GM23248 (cell line): ENCODE results near the gene FCN1. TPM values are rescaled to one million over a fixed set of nuclear protein-coding genes. Genes with fewer than 3 reads are reported as not detected.
A peak's percentile ranks its signal among the peaks of the same experiment; 100 is the strongest.

Experiments
- DNase-seq: peaks from one replicate; pipeline ENCODE4 v3.0.0-alpha.2; 2015
- H2AFZ ChIP-seq: fragments of 200-600 bp; sonication (generic); 2 replicates; pipeline ENCODE4 v1.6.1; 2016; ENCODE audit warnings: antibody characterized with exemption
- H3F3A ChIP-seq: fragments of 200-600 bp; sonication (generic); 2 replicates; pipeline ENCODE4 v1.6.1; 2016; ENCODE audit warnings: mild to moderate bottlenecking, antibody characterized with exemption, mixed run types; ENCODE audit not compliant: insufficient read depth
- H3K27ac ChIP-seq: fragments of 200-600 bp; sonication (generic); 2 replicates; pipeline ENCODE4 v1.5.1; 2016; ENCODE audit warnings: mild to moderate bottlenecking
- H3K27me3 ChIP-seq: fragments of 200-600 bp; sonication (generic); replicated peaks from 2 replicates; pipeline ENCODE4 v1.6.1; 2016; ENCODE audit warnings: mild to moderate bottlenecking; ENCODE audit not compliant: insufficient read depth
- H3K36me3 ChIP-seq: fragments of 200-600 bp; sonication (generic); 2 replicates; pipeline ENCODE4 v1.6.1; 2016; ENCODE audit warnings: low read depth, mild to moderate bottlenecking
- H3K4me1 ChIP-seq: fragments of 200-600 bp; sonication (generic); 2 replicates; pipeline ENCODE4 v1.6.1; 2016; ENCODE audit warnings: mild to moderate bottlenecking; ENCODE audit not compliant: insufficient read depth
- H3K4me2 ChIP-seq: fragments of 200-600 bp; sonication (generic); one replicate; pipeline ENCODE4 v1.6.1; 2016; ENCODE audit warnings: mild to moderate bottlenecking; ENCODE audit not compliant: unreplicated experiment
- H3K4me3 ChIP-seq: fragments of 200-600 bp; sonication (generic); 2 replicates; pipeline ENCODE4 v1.5.1; 2016; ENCODE audit warnings: mild to moderate bottlenecking
- H3K79me2 ChIP-seq: fragments of 200-600 bp; sonication (generic); 2 replicates; pipeline ENCODE4 v1.6.1; 2016; ENCODE audit warnings: mild to moderate bottlenecking; ENCODE audit not compliant: insufficient read depth
- H3K9ac ChIP-seq: fragments of 200-600 bp; sonication (generic); 2 replicates; pipeline ENCODE4 v1.6.1; 2016; ENCODE audit warnings: mild to moderate bottlenecking
- H3K9me2 ChIP-seq: fragments of 200-600 bp; sonication (generic); 2 replicates; pipeline ENCODE4 v1.6.1; 2016; ENCODE audit warnings: mixed run types, mild to moderate bottlenecking, moderate library complexity; ENCODE audit not compliant: insufficient read depth
- H3K9me3 ChIP-seq: fragments of 200-600 bp; sonication (generic); one replicate; pipeline ENCODE4 v1.6.1; 2017; ENCODE audit warnings: low read depth
- H4K20me1 ChIP-seq: fragments of 200-600 bp; sonication (generic); 2 replicates; pipeline ENCODE4 v1.6.0; 2016; ENCODE audit not compliant: insufficient read depth
- EZH2 ChIP-seq: fragments of 200-600 bp; sonication (generic); IDR thresholded peaks from 2 replicates; pipeline ENCODE4 v1.6.1; 2018; ENCODE audit warnings: antibody characterized with exemption, mild to moderate bottlenecking; ENCODE audit not compliant: insufficient read depth, poor library complexity, severe bottlenecking
- EZH2phosphoT487 ChIP-seq: fragments of 200-600 bp; sonication (generic); IDR thresholded peaks from 2 replicates; pipeline ENCODE4 v1.6.1; 2018; ENCODE audit warnings: antibody characterized with exemption, moderate library complexity, mild to moderate bottlenecking, low read depth; ENCODE audit not compliant: insufficient read depth
- WGBS, 2 experiments: methylation state at CpG; one replicate each; pipeline ENCODE4 v1.1.6; 2015 to 2017; ENCODE audit warnings: low lambda C conversion rate in 2 of 2, low coverage in 1 of 2; ENCODE audit errors: missing lambda C conversion rate in 2 of 2; 5-methylcytosine and 5-hydroxymethylcytosine counted together
- in situ Hi-C: fragments of 300-500 bp; cut with MboI; formaldehyde crosslinking; loops from 2 replicates; pipeline ENCODE4 v1.15.0; 2020
- polyA plus RNA-seq: library from polyadenylated mRNA; unstranded; fragments of >200 nt; fragmentation: Nextera tagmentation; extraction: Ambion mirVana; gene quantifications from 2 replicates; pipeline ENCODE4 v1.2.1, GENCODE V29; 2016
- total RNA-seq: library from RNA; depleted of rRNA; stranded (reverse); fragments of >200 nt; shearing (Covaris generic); gene quantifications from 2 replicates; pipeline ENCODE4 v1.2.3, GENCODE V29; 2014

The FCN1 gene
- total and polyA plus RNA-seq, 2 experiments from 2014 or later = not detected

DNA sequence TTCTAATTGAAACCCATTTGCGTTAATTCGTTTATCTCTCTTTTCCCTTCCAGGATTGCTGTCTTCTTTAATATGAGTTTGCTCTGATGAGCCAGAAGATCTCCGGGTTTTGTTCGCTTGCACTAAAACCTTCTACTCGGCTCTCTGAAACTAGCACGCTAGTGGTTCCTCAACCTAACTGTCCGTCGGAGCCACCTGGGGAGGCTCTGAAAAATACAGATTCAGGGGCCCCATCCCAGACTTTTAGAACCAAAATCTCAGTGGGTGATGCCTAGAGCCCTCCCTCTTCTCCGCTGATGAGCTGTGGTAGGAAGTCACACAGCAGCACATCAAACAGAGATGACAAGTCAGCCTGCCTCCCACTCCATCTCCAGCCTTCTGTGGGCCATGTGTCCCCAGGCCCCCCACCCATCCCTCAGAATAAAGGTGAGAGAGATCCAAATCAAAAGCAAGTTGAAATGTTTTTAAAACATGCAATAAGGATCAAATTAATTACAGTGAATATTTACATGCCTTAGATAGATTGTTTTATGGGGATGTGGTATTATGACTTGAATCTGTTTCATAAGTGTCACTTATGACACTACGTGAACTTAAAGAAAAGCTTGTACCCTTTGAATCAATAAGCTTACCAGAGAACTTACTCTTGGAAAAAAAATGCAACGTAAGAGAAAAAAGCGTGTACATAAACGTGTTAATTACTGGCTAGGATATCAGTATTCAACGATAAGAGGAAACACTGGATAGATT is 20.7 kb downstream of the FCN1 start:
- H3K4me2 ChIP-seq = no peak overlapping the region
- WGBS, 2 experiments = 78 to 79% methylated on average over 14 of the region's 14 CpGs
- H3K36me3 ChIP-seq = no peaks in the 10 kb centered on the region
- no peaks in the 10 kb centered on the region for H3K9me2 ChIP-seq
- H3K4me3 ChIP-seq = no peak overlapping the region
- H3K79me2 ChIP-seq = no peaks in the 10 kb centered on the region
- in situ Hi-C loops = no loop called here
- H3K27me3 ChIP-seq = peaks cover 34% of the 10 kb centered on the region
- H3K4me1 ChIP-seq = no peaks in the 10 kb centered on the region
- no peak overlapping the region for H3K9ac ChIP-seq
- TF ChIP-seq EZH2phosphoT487 = no peak
- no peak for TF ChIP-seq EZH2
- no peaks in the 10 kb centered on the region for H3F3A ChIP-seq
- H4K20me1 ChIP-seq = no peaks in the 10 kb centered on the region
- H3K9me3 ChIP-seq = no peaks in the 10 kb centered on the region
- no peak overlapping the region for H3K27ac ChIP-seq
- no peak for DNase-seq
- H2AFZ ChIP-seq = no peak overlapping the region

DNA sequence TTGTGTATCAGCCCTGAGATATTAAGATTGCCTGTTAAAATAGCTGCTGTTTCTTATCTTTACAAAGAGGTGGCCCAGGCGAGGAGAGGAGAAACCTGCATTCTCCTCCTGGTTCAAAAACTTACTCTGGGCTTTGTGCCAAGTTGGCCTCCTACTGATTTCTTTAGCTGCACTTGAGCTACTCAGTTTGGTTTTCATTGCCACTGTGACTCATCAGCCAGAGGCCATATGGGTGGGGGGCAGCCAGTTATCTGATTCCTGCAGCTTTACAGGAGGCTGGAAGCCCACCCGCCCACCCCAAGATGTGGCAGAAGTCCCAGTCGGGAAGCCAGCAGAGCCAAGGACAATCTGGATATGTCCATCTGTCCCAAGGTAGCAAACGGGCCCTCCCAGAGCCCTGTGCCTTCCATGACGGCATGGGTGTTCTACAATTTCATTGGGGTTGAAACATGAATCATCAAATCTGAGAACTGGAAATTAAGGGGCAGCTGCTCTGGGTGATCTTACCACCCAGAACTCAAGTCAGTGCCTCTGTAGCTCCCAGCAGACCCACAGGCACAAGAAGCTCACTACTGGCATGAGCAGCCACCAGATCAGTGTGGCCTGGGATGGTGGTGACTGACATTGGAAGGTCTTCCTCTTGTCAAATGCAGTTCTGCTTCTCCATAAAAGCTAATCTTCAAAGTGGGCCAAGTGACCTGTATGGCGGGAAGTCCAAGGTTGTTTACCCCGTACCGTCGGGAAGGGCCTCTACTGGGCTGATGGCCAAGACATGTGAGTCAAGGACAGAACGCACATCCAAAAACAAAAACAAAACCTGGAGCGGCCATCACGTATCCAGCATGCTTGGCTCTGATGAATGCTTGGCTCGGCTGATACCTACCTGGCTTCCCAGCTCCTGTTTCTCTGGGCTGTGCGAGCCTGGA is 21.5 kb downstream of the FCN1 start:
- Histone ChIP-seq H3K9me2 (no peaks in the 10 kb centered on the region), H3K4me2 (no peak overlapping the region), H3K36me3 (no peaks in the 10 kb centered on the region), H3K4me1 (no peaks in the 10 kb centered on the region), H3K27ac (no peak overlapping the region), H3K4me3 (no peak overlapping the region), H3K9ac (no peak overlapping the region), H4K20me1 (no peaks in the 10 kb centered on the region), H3F3A (no peaks in the 10 kb centered on the region), H3K9me3 (no peaks in the 10 kb centered on the region), H2AFZ (no peak overlapping the region), H3K27me3 (peaks cover 34% of the 10 kb centered on the region), H3K79me2 (no peaks in the 10 kb centered on the region)
- TF ChIP-seq EZH2 (no peak), EZH2phosphoT487 (no peak)
- 46 to 54% methylated on average over 12 to 14 of the region's 14 CpGs for WGBS, 2 experiments
- peak; percentile 53 for DNase-seq
- in situ Hi-C loops = no loop called here

DNA sequence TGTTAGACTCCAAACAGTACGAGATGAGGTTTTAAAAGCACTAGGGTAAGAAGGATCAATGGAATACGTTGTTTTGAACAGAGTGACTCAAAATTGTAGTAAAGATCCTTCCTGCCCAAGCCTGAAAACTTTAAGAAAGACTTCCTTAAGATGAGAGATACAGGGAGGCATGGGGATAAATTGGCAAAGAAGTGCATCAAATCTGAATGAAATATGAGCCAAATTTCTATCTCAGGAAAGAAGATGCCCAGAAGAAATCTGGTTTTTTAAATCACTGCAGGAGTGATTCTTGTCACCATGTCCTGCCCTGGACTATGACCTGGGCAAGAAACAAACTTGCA is 22.2 kb downstream of the FCN1 start:
- no peak overlapping the region for H3K27ac ChIP-seq
- no peaks in the 10 kb centered on the region for H3K4me1 ChIP-seq
- in situ Hi-C loops = no loop called here
- H3K4me2 ChIP-seq = no peak overlapping the region
- H3K36me3 ChIP-seq = no peaks in the 10 kb centered on the region
- no peaks in the 10 kb centered on the region for H3K79me2 ChIP-seq
- H2AFZ ChIP-seq = no peak overlapping the region
- H3K9ac ChIP-seq = no peak overlapping the region
- no peaks in the 10 kb centered on the region for H4K20me1 ChIP-seq
- H3K9me3 ChIP-seq = no peaks in the 10 kb centered on the region
- no peaks in the 10 kb centered on the region for H3K9me2 ChIP-seq
- TF ChIP-seq EZH2 = no peak
- TF ChIP-seq EZH2phosphoT487 = no peak
- H3K4me3 ChIP-seq = no peak overlapping the region
- H3K27me3 ChIP-seq = peaks cover 34% of the 10 kb centered on the region
- 0 to 8% methylated on average over 2 of the region's 2 CpGs for WGBS, 2 experiments
- H3F3A ChIP-seq = no peaks in the 10 kb centered on the region
- no peak for DNase-seq

DNA sequence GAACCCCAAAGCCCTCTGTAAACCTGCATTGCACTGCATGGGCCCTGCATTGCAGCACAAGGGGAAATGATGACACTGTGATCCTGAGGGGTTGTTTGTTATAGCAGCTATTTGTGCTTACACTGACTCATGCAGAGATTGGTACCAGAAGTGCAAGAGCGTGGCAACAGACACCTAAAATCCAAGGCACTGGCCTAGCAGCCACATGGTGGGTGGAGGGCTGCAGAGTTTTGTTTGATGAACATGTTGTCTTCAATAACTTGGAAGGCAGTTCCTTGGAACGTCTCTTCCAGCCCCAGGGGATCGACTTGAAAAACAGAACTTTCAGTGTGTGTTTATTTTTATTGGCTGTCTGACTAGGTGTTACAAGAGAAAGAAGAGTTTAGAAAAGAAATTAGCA is 22.6 kb downstream of the FCN1 start:
- Histone ChIP-seq H3K36me3 (no peaks in the 10 kb centered on the region), H3K79me2 (no peaks in the 10 kb centered on the region), H3K9me3 (no peaks in the 10 kb centered on the region), H3K27ac (no peak overlapping the region), H3K27me3 (peaks cover 30% of the 10 kb centered on the region), H2AFZ (no peak overlapping the region), H3K4me3 (no peak overlapping the region), H3K9ac (no peak overlapping the region), H3K9me2 (no peaks in the 10 kb centered on the region), H3K4me2 (no peak overlapping the region), H4K20me1 (no peaks in the 10 kb centered on the region), H3F3A (no peaks in the 10 kb centered on the region), H3K4me1 (no peaks in the 10 kb centered on the region)
- in situ Hi-C loops = no loop called here
- TF ChIP-seq EZH2phosphoT487 (no peak), EZH2 (no peak)
- 3 to 4% methylated on average over 3 of the region's 3 CpGs for WGBS, 2 experiments
- no peak for DNase-seq
